H1 (cell line): ENCODE data around the gene MAP1LC3C. TPM values are rescaled to one million over a fixed set of nuclear protein-coding genes. Genes with fewer than 3 reads are reported as not detected.

Experiments
- CTCF ChIA-PET: fragments of 300-600 bp; sonication (Branson Sonifier 250); formaldehyde crosslinking; loops from one replicate; lab custom pipeline; 2021; ENCODE audit not compliant: partially characterized antibody; lab: Charles Lee
- POLR2A ChIA-PET: fragments of 300-600 bp; sonication (Branson Sonifier 250); formaldehyde crosslinking; loops from one replicate; lab custom pipeline; 2021; ENCODE audit warnings: inconsistent platforms; ENCODE audit not compliant: partially characterized antibody; lab: Charles Lee
- DNase-seq, 2 experiments: peaks; one replicate each; pipeline versions ENCODE4 v3.0.0 to v3.0.0-alpha.2; 2010 to 2022; ENCODE audit warnings: low spot score in 2 of 2, low read depth in 1 of 2, mixed read lengths in 1 of 2
- FAIRE-seq: peaks from 2 replicates; lab custom pipeline; 2011; peaks lifted over from hg19 to GRCh38; lab: Jason Lieb, UNC
- H2AFZ ChIP-seq: 2 replicates; pipeline ENCODE4 v1.8.1; 2012; ENCODE audit warnings: low read length, inconsistent platforms
- H2AK5ac ChIP-seq: 2 replicates; pipeline ENCODE4 v1.6.1; 2013; ENCODE audit warnings: low read depth, low read length
- H2BK120ac ChIP-seq: replicated peaks from 2 replicates; pipeline ENCODE3; 2013; ENCODE audit warnings: low read depth, low read length, inconsistent platforms
- H2BK12ac ChIP-seq: 2 replicates; pipeline ENCODE4 v1.6.1; 2013; ENCODE audit warnings: low read depth, low read length
- H2BK15ac ChIP-seq: 2 replicates; pipeline ENCODE4 v1.6.1; 2013; ENCODE audit warnings: low read length
- H2BK20ac ChIP-seq: 2 replicates; pipeline ENCODE4 v1.6.1; 2013; ENCODE audit warnings: low read length
- H2BK5ac ChIP-seq: 2 replicates; pipeline ENCODE4 v1.6.1; 2013; ENCODE audit warnings: low read depth, low read length
- H3K14ac ChIP-seq: 2 replicates; pipeline ENCODE4 v1.6.1; 2013; ENCODE audit warnings: inconsistent platforms; ENCODE audit not compliant: insufficient read length
- H3K18ac ChIP-seq: 2 replicates; pipeline ENCODE4 v1.6.1; 2013; ENCODE audit warnings: low read length; ENCODE audit errors: extremely low read depth
- H3K23ac ChIP-seq: 2 replicates; pipeline ENCODE4 v1.6.1; 2013; ENCODE audit warnings: inconsistent platforms; ENCODE audit not compliant: insufficient read length
- H3K23me2 ChIP-seq: 2 replicates; pipeline ENCODE4 v1.6.1; 2013; ENCODE audit warnings: low read depth, low read length
- H3K27ac ChIP-seq: 2 replicates; pipeline ENCODE4 v1.6.1; 2011; ENCODE audit warnings: low read depth, low read length, inconsistent platforms
- H3K27me3 ChIP-seq, 4 experiments: replicated peaks in 1 of 4; 1 replicate in 1 of 4; 2 replicates in 3 of 4; pipeline versions ENCODE4 v1.6.1 to v1.8.1; 2011 to 2013; ENCODE audit warnings: low read length in 3 of 4, mild to moderate bottlenecking in 3 of 4, inconsistent platforms in 2 of 4, mixed read lengths in 2 of 4, moderate library complexity in 1 of 4; ENCODE audit not compliant: control insufficient read depth in 3 of 4, insufficient read depth in 3 of 4; ENCODE audit errors: extremely low read depth in 1 of 4
- H3K36me3 ChIP-seq, 4 experiments: 2 replicates each; pipeline versions ENCODE4 v1.6.1 to v1.8.1; 2011 to 2013; ENCODE audit warnings: mild to moderate bottlenecking in 4 of 4, low read length in 3 of 4, moderate library complexity in 2 of 4, control low read depth in 1 of 4, inconsistent platforms in 1 of 4; ENCODE audit not compliant: insufficient read depth in 4 of 4, control insufficient read depth in 2 of 4
- H3K4ac ChIP-seq: replicated peaks from 2 replicates; pipeline ENCODE3; 2013; ENCODE audit warnings: low read length, low read depth, mixed read lengths, inconsistent platforms; ENCODE audit not compliant: insufficient read length
- H3K4me1 ChIP-seq, 4 experiments: replicated peaks in 1 of 4; 1 replicate in 1 of 4; 2 replicates in 3 of 4; pipeline versions ENCODE4 v1.6.1 to v1.8.1; 2011 to 2013; ENCODE audit warnings: low read length in 3 of 4, inconsistent platforms in 2 of 4, mixed read lengths in 1 of 4; ENCODE audit not compliant: insufficient read depth in 4 of 4, control insufficient read depth in 3 of 4
- H3K4me2 ChIP-seq, 2 experiments: 2 replicates each; pipeline versions ENCODE4 v1.6.1 to v1.8.1; 2011 to 2013; ENCODE audit warnings: low read depth in 2 of 2, low read length in 2 of 2, control low read depth in 1 of 2, inconsistent platforms in 1 of 2, mild to moderate bottlenecking in 1 of 2; ENCODE audit not compliant: insufficient read depth in 1 of 2
- H3K4me3 ChIP-seq, 4 experiments: fragments of 200-600, 300-600 bp in 1 of 4; sonication (generic), shearing (Covaris generic), sonication (Bioruptor Twin) in 1 of 4; 2 replicates each; pipeline versions ENCODE4 v1.5.1 to v1.8.1; 2011 to 2016; ENCODE audit warnings: low read length in 4 of 4, low read depth in 3 of 4, control low read depth in 2 of 4, inconsistent platforms in 2 of 4, mild to moderate bottlenecking in 2 of 4, mixed read lengths in 1 of 4, moderate library complexity in 1 of 4; ENCODE audit not compliant: insufficient read depth in 2 of 4; ENCODE audit errors: extremely low read depth in 1 of 4
- H3K56ac ChIP-seq: replicated peaks from 2 replicates; pipeline ENCODE3; 2013; ENCODE audit warnings: low read depth, mild to moderate bottlenecking, mixed read lengths, low read length, inconsistent platforms; ENCODE audit not compliant: insufficient read length
- H3K79me1 ChIP-seq: 2 replicates; pipeline ENCODE4 v1.6.1; 2013; ENCODE audit warnings: low read depth, low read length, control low read depth
- H3K79me2 ChIP-seq, 2 experiments: 2 replicates each; pipeline versions ENCODE4 v1.6.1 to v1.8.1; 2012 to 2013; ENCODE audit warnings: low read length in 2 of 2, mild to moderate bottlenecking in 2 of 2, inconsistent platforms in 1 of 2; ENCODE audit not compliant: insufficient read depth in 2 of 2, control insufficient read depth in 1 of 2
- H3K9ac ChIP-seq, 4 experiments: replicated peaks in 1 of 4; 1 replicate in 1 of 4; 2 replicates in 3 of 4; pipeline versions ENCODE4 v1.6.1 to v1.8.1; 2011 to 2013; ENCODE audit warnings: low read depth in 3 of 4, low read length in 3 of 4, control low read depth in 2 of 4, mild to moderate bottlenecking in 2 of 4, moderate library complexity in 2 of 4, inconsistent platforms in 1 of 4; ENCODE audit errors: extremely low read depth in 1 of 4
- H3K9me3 ChIP-seq, 2 experiments: 2 replicates each; pipeline versions ENCODE4 v1.6.1 to v1.8.1; 2012 to 2013; ENCODE audit warnings: mild to moderate bottlenecking in 2 of 2, moderate library complexity in 2 of 2, control low read depth in 1 of 2, inconsistent platforms in 1 of 2, low read depth in 1 of 2, low read length in 1 of 2, mixed read lengths in 1 of 2; ENCODE audit not compliant: insufficient read depth in 2 of 2
- H4K20me1 ChIP-seq, 2 experiments: replicated peaks in 1 of 2; 2 replicates each; pipeline versions ENCODE3 to v1.8.1; 2011 to 2013; ENCODE audit warnings: inconsistent platforms in 2 of 2, low read length in 2 of 2, mild to moderate bottlenecking in 1 of 2; ENCODE audit not compliant: insufficient read depth in 2 of 2, control insufficient read depth in 1 of 2
- H4K5ac ChIP-seq: 2 replicates; pipeline ENCODE4 v1.6.1; 2013; ENCODE audit warnings: low read length, low read depth, mixed read lengths, inconsistent platforms; ENCODE audit not compliant: insufficient read length
- H4K8ac ChIP-seq: 2 replicates; pipeline ENCODE4 v1.8.0; 2013; ENCODE audit warnings: mild to moderate bottlenecking, moderate library complexity, low read length, inconsistent platforms; ENCODE audit not compliant: insufficient read depth; ENCODE audit errors: extremely low read depth
- H4K91ac ChIP-seq: replicated peaks from 2 replicates; pipeline ENCODE3; 2013; ENCODE audit warnings: low read length, mixed read lengths, inconsistent platforms; ENCODE audit not compliant: insufficient read length
- BACH1 ChIP-seq: IDR thresholded peaks from 2 replicates; pipeline ENCODE4 v1.6.1; 2012; ENCODE audit warnings: low read length, improper control_type of control experiment
- BCL11A ChIP-seq, 2 experiments: IDR thresholded peaks; one replicate each; pipeline ENCODE4 v1.6.1; 2011; ENCODE audit warnings: low read depth in 2 of 2, low read length in 2 of 2, mild to moderate bottlenecking in 2 of 2
- CEBPB ChIP-seq: IDR thresholded peaks from 2 replicates; pipeline ENCODE4 v1.6.1; 2012; ENCODE audit warnings: low read depth, low read length
- CTBP2 ChIP-seq: IDR thresholded peaks from 2 replicates; pipeline ENCODE4 v1.7.0; 2011; ENCODE audit warnings: borderline replicate concordance, mild to moderate bottlenecking, moderate library complexity, mixed read lengths, low read length; ENCODE audit not compliant: insufficient read depth, insufficient read length
- PHF8 ChIP-seq: fragments of 200-600 bp; sonication (generic); conservative IDR thresholded peaks from 2 replicates; pipeline ENCODE4 v1.7.1; 2012; ENCODE audit warnings: low read depth, mild to moderate bottlenecking, inconsistent platforms, low read length, moderate library complexity
- RNF2 ChIP-seq: fragments of 200-900, 300-1000 bp; sonication (generic); IDR thresholded peaks from 2 replicates; pipeline ENCODE4 v1.7.1; 2016; ENCODE audit warnings: borderline replicate concordance, low read depth, mild to moderate bottlenecking, antibody characterized with exemption, low read length; ENCODE audit not compliant: poor library complexity, severe bottlenecking; ENCODE audit errors: missing control alignments
- SAP30 ChIP-seq: fragments of 300-600 bp; sonication (generic); IDR thresholded peaks from 2 replicates; pipeline ENCODE4 v1.7.1; 2012; ENCODE audit warnings: low read length, moderate library complexity, mild to moderate bottlenecking, inconsistent platforms; ENCODE audit not compliant: insufficient read depth, insufficient replicate concordance
- SIX5 ChIP-seq: IDR thresholded peaks from 2 replicates; pipeline ENCODE4 v1.6.1; 2011; ENCODE audit warnings: mild to moderate bottlenecking, low read depth, low read length
- SP4 ChIP-seq: IDR thresholded peaks from 2 replicates; pipeline ENCODE4 v1.6.1; 2012; ENCODE audit warnings: low read length, inconsistent platforms
- SRF ChIP-seq: IDR thresholded peaks from 2 replicates; pipeline ENCODE4 v1.6.1; 2011; ENCODE audit warnings: mild to moderate bottlenecking, low read depth, low read length, moderate library complexity
- TBP ChIP-seq: IDR thresholded peaks from 2 replicates; pipeline ENCODE4 v1.6.1; 2011; ENCODE audit warnings: low read depth, low read length, improper control_type of control experiment
- TCF12 ChIP-seq: IDR thresholded peaks from 2 replicates; pipeline ENCODE4 v1.6.1; 2011; ENCODE audit warnings: low read depth, mild to moderate bottlenecking, low read length
- YY1 ChIP-seq: IDR thresholded peaks from 2 replicates; pipeline ENCODE4 v1.6.1; 2011; ENCODE audit warnings: low read depth, mild to moderate bottlenecking, low read length
- ZNF274 ChIP-seq: IDR thresholded peaks from 2 replicates; pipeline ENCODE4 v1.7.0; 2012; ENCODE audit warnings: low read length, borderline replicate concordance; ENCODE audit errors: extremely low read depth
- WGBS, 2 experiments: shearing (Covaris generic) in 1 of 2; methylation state at CpG; one replicate each; pipeline versions ENCODE4 v1.1.6 to v1.1.7; 2013 to 2015; ENCODE audit warnings: low lambda C conversion rate in 2 of 2, mixed read lengths in 2 of 2, inconsistent platforms in 1 of 2, low coverage in 1 of 2, missing lambda C conversion rate in 1 of 2; ENCODE audit not compliant: insufficient replicate concordance in 2 of 2, insufficient coverage in 1 of 2, insufficient read length in 1 of 2; ENCODE audit errors: extremely low coverage in 1 of 2, missing lambda C conversion rate in 1 of 2; 5-methylcytosine and 5-hydroxymethylcytosine counted together
- polyA plus RNA-seq, 7 experiments: library from polyadenylated mRNA; depleted of rRNA in 3 of 7; stranded (reverse) in 5 of 7; unstranded in 2 of 7; fragments of >200 nt in 5 of 7; fragments of 200-250 nt in 2 of 7; gene quantifications; 1 replicate in 5 of 7; 2 replicates in 1 of 7; 4 replicates in 1 of 7; pipeline versions ENCODE4 v1.2.1 to v1.2.3, GENCODE V29; 2011 to 2013; ENCODE audit warnings: missing spikeins in 2 of 7, mixed read lengths in 2 of 7
- total RNA-seq: library from RNA; stranded (reverse); fragmentation: NEBNext Ultra II Directional; extraction: Animal tissue kit (Norgen Biotek cat#: 25700); gene quantifications from 2 replicates; pipeline ENCODE4 v1.2.1, GENCODE V29; 2021

MAP1LC3C gene
- total and polyA plus RNA-seq, 2 of the 8 experiments (the other 6 are each of a cell fraction or from before 2014, with no cell fraction given), result 1.7 to 3.2 TPM

GRCh38 chr1:242008826-242009495 lies 10.1 kb upstream of the MAP1LC3C start:
- Histone ChIP-seq H2AFZ (no peak overlapping the region), H4K5ac (no peak overlapping the region), H3K14ac (no peak overlapping the region), H3K23ac (no peak overlapping the region), H2BK20ac (no peak overlapping the region; the same call in 1 of the 2 replicates), H4K8ac (no peak overlapping the region), H3K56ac (no peak overlapping the region), H2BK120ac (no peak overlapping the region), H3K4me1 (peaks cover 0 to 4% (median under 1%) of the 10 kb centered on the region in 4 experiments; a peak in 2 of 7 replicates), H3K79me2 (no peaks in the 10 kb centered on the region), H4K91ac (no peak overlapping the region), H2BK12ac (no peak overlapping the region), H4K20me1 (no peaks in the 10 kb centered on the region), H2BK15ac (no peak overlapping the region), H3K36me3 (no peaks in the 10 kb centered on the region), H3K4me2 (no peak overlapping the region), H3K79me1 (no peaks in the 10 kb centered on the region), H3K27ac (no peak overlapping the region), H2BK5ac (no peak overlapping the region), H3K18ac (no peak overlapping the region), H3K27me3 (no peaks in the 10 kb centered on the region; a peak in 1 of 7 replicates), H2AK5ac (no peak overlapping the region), H3K4ac (no peak overlapping the region), H3K4me3 (no peak overlapping the region), H3K9me3 (no peaks in the 10 kb centered on the region), H3K9ac (no peak overlapping the region), H3K23me2 (no peaks in the 10 kb centered on the region)
- 92% methylated on average over 5 of the region's 5 CpGs; no CpG with 5 or more reads in 1 of the 2 experiments for WGBS, 2 experiments
- POLR2A ChIA-PET, result no interaction called here
- FAIRE-seq, result no peak
- CTCF ChIA-PET, result interaction anchor here (0.8 to 6.8 kb wide), 3 partner anchors 10 to 113 kb away, joined by 4 to 54 read pairs (median 10); partner anchors contain the start of gene MAP1LC3C
- DNase-seq, result no peak
- no peak for TF ChIP-seq BACH1
- no peak for TF ChIP-seq CTBP2
- no peak for TF ChIP-seq TCF12
- no peak for TF ChIP-seq SP4
- no peak for TF ChIP-seq SRF
- TF ChIP-seq SAP30, result no peak
- TF ChIP-seq BCL11A (IDR thresholded peaks at IDR 0.05; ENCODE audit: low read depth in 2 of 2, low read length in 2 of 2), result no peak
- TF ChIP-seq PHF8, result no peak
- no peak for TF ChIP-seq YY1
- TF ChIP-seq RNF2, result no peak
- no peak for TF ChIP-seq TBP
- no peak for TF ChIP-seq ZNF274
- no peak for TF ChIP-seq CEBPB
- no peak for TF ChIP-seq SIX5
